ENCODE data around the gene ATP5PF. TPM values are rescaled to one million over a fixed set of nuclear protein-coding genes. Genes with fewer than 3 reads are reported as not detected.
A peak's percentile ranks its signal among the peaks of the same experiment; 100 is the strongest.
"Not testable (repeated sequence)": the region's sequence is repeated elsewhere in the genome, so short reads cannot be mapped to it uniquely, and the experiment has no call there.

Gene ATP5PF, protein sequence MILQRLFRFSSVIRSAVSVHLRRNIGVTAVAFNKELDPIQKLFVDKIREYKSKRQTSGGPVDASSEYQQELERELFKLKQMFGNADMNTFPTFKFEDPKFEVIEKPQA
- 10 to 100 TPM; 27.8 to 44.0 TPM for total RNA-seq

DNA sequence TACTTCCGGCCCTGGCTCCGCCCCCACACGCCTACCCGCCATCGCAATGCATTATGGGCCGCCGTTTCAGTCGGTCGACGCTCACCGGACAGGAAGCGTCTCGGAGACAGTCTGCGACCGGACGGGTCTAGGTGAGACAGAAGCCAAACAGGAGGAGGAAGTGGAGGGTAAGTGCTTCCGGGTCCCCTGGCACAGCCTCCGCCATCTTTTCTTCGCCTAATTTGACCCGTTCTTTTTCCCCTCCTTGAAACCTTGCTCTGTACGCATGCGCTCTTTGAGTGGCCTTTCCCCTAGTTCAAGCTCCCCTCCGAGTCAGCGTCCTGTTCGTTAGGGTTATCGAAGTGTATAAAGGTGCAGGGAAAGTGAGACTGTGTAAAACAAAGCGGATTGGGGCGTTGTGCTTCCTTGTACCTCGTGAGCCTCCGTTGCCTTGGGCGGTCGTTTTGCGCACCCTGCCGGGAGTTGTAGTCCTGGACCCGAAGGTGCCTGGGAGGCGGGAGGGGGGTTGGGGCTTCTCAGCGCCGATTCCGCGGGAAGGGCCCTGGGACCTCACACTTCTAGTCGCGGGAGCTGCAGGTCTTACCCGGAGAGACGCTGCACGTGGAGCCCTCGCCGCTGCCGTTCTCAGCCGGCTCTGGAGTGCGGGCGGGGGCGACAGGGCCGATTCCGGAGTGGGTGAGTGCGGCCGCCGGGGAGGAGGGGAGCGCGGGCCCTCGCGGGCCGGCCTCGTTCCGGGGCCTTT, at the start of gene ATP5PF, which contains the start of gene GABPA:
Gene ATP5PF (minus strand): TSS at position 1 of the 742 bp plus-strand sequence. CDS start 5,110 bp downstream, outside the sequence.
Gene GABPA (plus strand): TSS at position 69 of the 742 bp plus-strand sequence. CDS start 6,627 bp downstream, outside the sequence.
- Histone ChIP-seq H3K27me3 (replicated peaks; ENCODE audit: insufficient read depth) (no peaks in the 10 kb centered on the region), H3K9me3 (no peaks in the 10 kb centered on the region), H3K27ac (peak within 1 kb of the TSS; percentile 93 to 98), H3K4me3 (peak within 1 kb of the TSS; percentile 93), H3K4me1 (ENCODE audit: control insufficient read depth in 1 of 2, low read depth in 2 of 2) (peaks cover 20 to 35% of the 10 kb centered on the region in 2 donors), H3K36me3 (peaks cover 1% of the 10 kb centered on the region)
- ATAC-seq (ENCODE audit: insufficient number of reproducible peaks, low FRiP score, low read depth) (peak; percentile 97), DNase-seq (ENCODE audit: low spot score) (peak; percentile 89)
- TF ChIP-seq, protein P1, sequence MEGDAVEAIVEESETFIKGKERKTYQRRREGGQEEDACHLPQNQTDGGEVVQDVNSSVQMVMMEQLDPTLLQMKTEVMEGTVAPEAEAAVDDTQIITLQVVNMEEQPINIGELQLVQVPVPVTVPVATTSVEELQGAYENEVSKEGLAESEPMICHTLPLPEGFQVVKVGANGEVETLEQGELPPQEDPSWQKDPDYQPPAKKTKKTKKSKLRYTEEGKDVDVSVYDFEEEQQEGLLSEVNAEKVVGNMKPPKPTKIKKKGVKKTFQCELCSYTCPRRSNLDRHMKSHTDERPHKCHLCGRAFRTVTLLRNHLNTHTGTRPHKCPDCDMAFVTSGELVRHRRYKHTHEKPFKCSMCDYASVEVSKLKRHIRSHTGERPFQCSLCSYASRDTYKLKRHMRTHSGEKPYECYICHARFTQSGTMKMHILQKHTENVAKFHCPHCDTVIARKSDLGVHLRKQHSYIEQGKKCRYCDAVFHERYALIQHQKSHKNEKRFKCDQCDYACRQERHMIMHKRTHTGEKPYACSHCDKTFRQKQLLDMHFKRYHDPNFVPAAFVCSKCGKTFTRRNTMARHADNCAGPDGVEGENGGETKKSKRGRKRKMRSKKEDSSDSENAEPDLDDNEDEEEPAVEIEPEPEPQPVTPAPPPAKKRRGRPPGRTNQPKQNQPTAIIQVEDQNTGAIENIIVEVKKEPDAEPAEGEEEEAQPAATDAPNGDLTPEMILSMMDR (IDR thresholded peaks at IDR 0.05), result no peak

DNA sequence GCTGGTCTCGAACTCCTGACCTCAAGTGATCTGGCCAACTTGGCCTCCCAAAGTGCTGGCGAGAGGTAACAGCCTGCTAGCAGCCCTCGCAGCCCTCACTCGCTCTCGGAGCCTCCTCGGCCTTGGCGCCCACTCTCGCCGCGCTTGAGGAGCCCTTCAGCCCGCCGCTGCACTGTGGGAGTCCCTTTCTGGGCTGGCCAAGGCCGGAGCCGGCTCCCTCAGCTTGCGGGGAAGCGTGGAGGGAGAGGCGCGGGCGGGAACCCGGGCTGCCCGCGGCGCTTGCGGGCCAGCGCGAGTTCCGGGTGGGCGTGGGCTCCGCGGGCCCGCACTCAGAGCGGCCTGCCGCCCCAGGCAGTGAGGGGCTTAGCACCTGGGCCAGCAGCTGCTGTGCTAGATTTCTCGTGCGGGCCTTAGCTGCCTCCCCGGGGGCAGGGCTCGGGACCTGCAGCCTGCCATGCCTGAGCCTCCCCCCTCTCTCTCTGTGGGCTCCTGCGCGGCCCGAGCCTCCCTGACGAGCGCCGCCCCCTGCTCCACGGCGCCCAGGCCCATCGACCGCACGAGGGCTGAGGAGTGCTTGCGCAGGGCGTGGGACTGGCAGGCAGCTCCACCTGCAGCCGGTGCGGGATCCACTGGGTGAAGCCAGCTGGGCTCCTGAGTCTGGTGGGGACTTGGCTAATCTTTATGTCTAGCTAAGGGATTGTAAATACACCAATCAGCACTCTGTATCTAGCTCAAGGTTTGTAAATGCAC, 43.6 kb upstream of the ATP5PF start:
- not testable (repeated sequence) for DNase-seq (ENCODE audit: low spot score); H3K36me3 ChIP-seq; H3K9me3 ChIP-seq

DNA sequence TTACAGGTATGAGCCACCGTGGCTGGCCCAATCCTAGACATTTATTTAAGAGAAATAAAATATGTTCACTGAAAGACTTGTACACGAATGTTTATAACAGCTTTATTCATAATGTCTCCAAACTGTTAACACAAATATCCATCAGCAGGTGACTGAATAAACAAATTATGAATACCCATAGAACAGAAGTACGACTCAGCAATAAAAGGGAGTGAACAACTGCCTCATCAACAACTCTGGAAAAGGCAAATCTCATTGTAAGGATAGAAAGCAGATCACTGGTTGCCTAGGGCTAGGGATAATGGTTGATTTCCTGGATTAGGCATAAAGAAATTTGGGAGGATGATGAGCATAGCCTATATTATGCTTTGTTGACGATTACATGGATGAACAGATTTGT, 41.7 kb upstream of the ATP5PF start:
- H3K27me3 ChIP-seq (replicated peaks; ENCODE audit: insufficient read depth), result no peaks in the 10 kb centered on the region
- no peak for ATAC-seq (ENCODE audit: insufficient number of reproducible peaks, low FRiP score, low read depth)
- DNase-seq (ENCODE audit: low spot score), result no peak
- H3K9me3 ChIP-seq, result no peaks in the 10 kb centered on the region
- TF ChIP-seq, protein P1 (IDR thresholded peaks at IDR 0.05), result no peak
- no peaks in the 10 kb centered on the region for H3K36me3 ChIP-seq
- no peak overlapping the region for H3K4me3 ChIP-seq
- H3K4me1 ChIP-seq (ENCODE audit: control insufficient read depth in 1 of 2, low read depth in 2 of 2), result peaks cover 7 to 8% of the 10 kb centered on the region in 2 donors
- no peak overlapping the region for H3K27ac ChIP-seq

More for the DNA sequence above, 43.6 kb upstream of the ATP5PF start:
- H3K4me3 ChIP-seq; ATAC-seq (ENCODE audit: insufficient number of reproducible peaks, low FRiP score, low read depth); H3K27me3 ChIP-seq (replicated peaks; ENCODE audit: insufficient read depth); H3K4me1 ChIP-seq (ENCODE audit: control insufficient read depth in 1 of 2, low read depth in 2 of 2); H3K27ac ChIP-seq: not testable (repeated sequence)

DNA sequence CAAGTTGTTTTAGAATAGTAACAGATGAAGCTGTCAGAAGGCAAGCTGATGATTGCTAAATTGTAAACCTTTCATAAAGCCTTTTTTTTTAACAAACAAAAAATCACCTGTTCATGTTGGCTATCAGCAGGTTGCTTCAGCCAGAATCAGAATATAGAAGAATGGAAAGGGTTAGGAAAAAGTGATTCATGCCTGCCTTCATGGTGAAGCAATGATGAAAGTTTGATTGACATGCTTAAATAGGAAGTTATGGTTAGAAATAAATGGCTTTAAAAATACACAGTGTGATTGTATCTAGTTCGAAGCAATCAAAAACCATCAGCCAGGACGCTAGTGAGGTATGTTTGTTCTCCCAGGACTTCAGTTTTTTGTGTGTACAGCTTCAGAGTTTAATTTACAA, 38.0 kb upstream of the ATP5PF start:
- Histone ChIP-seq H3K4me1 (ENCODE audit: control insufficient read depth in 1 of 2, low read depth in 2 of 2) (peaks cover 7 to 8% of the 10 kb centered on the region in 2 donors), H3K27me3 (replicated peaks; ENCODE audit: insufficient read depth) (no peaks in the 10 kb centered on the region), H3K27ac (no peak overlapping the region), H3K9me3 (no peaks in the 10 kb centered on the region), H3K4me3 (no peak overlapping the region), H3K36me3 (peaks cover 3% of the 10 kb centered on the region)
- no peak for DNase-seq (ENCODE audit: low spot score)
- no peak for ATAC-seq (ENCODE audit: insufficient number of reproducible peaks, low FRiP score, low read depth)
- TF ChIP-seq, protein P1 (IDR thresholded peaks at IDR 0.05), result no peak

DNA sequence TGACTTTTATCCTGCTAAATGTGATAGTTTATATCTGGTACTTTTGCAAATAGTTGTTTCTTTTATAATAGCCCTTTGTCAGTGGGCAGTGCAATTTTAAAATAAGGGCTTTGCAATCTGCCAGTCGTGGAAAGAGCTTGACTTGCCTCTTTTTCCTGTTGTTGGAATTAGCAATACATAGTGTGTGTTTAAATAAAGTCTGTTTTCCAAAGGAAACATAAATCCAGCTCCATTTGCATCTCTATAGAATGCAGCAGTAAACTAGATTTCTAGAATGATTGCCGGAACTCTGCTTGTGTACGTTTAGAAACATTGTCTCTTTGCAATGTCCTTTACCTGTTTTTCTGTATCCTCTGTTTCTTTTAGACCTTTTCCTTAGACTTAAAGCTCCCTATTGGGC, 33.2 kb upstream of the ATP5PF start:
- Histone ChIP-seq H3K27me3 (replicated peaks; ENCODE audit: insufficient read depth) (no peaks in the 10 kb centered on the region), H3K27ac (no peak overlapping the region), H3K4me1 (ENCODE audit: control insufficient read depth in 1 of 2, low read depth in 2 of 2) (peaks cover 6% of the 10 kb centered on the region in 2 donors), H3K9me3 (no peaks in the 10 kb centered on the region), H3K4me3 (no peak overlapping the region), H3K36me3 (peaks cover 16% of the 10 kb centered on the region)
- TF ChIP-seq, protein P1 (IDR thresholded peaks at IDR 0.05), result no peak
- ATAC-seq (ENCODE audit: insufficient number of reproducible peaks, low FRiP score, low read depth) (no peak), DNase-seq (ENCODE audit: low spot score) (no peak)

Data from thoracic aorta (tissue), 2 donors.